ENCODE measurements around the gene PTPRN2.

PTPRN2 gene

DNA sequence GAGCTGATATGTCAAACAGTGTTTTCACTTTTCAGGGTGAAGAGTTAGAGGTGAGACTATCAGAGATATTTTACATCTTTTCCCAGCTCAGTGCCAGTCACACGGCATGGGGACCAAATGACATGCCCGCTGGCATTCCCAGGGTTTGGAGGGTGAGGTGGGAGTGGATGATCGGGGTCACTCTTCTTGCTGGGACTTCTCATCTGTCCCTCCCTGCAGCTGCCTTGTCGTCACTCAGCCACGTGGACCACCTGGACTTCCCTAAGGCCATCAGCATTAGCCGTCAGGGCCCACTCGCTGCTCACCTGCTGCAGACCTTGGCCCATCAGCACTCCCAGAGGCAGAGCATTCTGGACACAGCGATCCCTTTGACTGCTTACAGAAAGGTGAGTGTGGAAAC, 949.1 kb downstream of the PTPRN2 start:
- H3K4me3 ChIP-seq (ENCODE audit: low read depth, low read length) = no peak overlapping the region
- ChIA-PET POLR2A (no interaction called here), CTCF (no interaction called here)
- TF ChIP-seq, protein P1, sequence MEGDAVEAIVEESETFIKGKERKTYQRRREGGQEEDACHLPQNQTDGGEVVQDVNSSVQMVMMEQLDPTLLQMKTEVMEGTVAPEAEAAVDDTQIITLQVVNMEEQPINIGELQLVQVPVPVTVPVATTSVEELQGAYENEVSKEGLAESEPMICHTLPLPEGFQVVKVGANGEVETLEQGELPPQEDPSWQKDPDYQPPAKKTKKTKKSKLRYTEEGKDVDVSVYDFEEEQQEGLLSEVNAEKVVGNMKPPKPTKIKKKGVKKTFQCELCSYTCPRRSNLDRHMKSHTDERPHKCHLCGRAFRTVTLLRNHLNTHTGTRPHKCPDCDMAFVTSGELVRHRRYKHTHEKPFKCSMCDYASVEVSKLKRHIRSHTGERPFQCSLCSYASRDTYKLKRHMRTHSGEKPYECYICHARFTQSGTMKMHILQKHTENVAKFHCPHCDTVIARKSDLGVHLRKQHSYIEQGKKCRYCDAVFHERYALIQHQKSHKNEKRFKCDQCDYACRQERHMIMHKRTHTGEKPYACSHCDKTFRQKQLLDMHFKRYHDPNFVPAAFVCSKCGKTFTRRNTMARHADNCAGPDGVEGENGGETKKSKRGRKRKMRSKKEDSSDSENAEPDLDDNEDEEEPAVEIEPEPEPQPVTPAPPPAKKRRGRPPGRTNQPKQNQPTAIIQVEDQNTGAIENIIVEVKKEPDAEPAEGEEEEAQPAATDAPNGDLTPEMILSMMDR (IDR thresholded peaks at IDR 0.05; ENCODE audit: insufficient read depth, low read length, missing control alignments) = no peak
- no peak for DNase-seq (ENCODE audit: low read depth, low spot score)

DNA sequence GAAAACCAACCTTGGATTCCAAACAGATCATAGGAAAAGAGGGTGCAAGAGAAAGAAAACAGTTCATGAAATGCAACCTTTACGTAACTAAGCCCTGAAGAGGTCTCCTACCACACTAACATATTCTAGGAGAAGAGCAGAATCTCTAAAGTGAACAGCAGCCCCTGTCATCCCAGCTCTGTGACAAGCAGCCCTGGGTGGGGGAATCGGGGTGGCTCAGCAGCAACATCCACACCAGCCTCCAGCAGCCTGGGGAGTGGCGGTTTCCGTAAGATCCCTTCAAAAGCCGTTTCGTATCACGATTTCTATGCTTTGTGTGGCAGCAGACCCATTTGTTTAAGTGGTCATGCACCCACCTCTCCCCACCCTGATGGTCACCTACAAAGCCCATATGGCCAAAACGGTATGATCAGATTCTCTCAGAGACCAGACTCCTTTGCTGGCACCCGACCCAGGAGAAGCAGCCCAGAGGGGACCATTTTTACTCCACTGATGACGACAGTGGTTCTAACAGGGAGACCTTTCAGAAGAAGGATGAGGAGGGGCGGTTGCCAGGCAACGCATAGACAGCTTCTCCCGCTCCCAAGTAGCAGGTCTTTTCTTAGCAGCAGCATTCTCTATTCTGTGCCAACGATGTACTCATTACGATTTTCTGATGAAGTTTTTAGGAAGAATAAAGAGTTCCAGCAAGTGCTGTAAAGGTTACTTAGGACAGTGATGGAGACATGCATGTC, 950.2 kb downstream of the PTPRN2 start:
- ChIA-PET CTCF (no interaction called here), POLR2A (no interaction called here)
- no peak overlapping the region for H3K4me3 ChIP-seq (ENCODE audit: low read depth, low read length)
- TF ChIP-seq, protein P1 (IDR thresholded peaks at IDR 0.05; ENCODE audit: insufficient read depth, low read length, missing control alignments) = no peak
- DNase-seq (ENCODE audit: low read depth, low spot score) = no peak

DNA sequence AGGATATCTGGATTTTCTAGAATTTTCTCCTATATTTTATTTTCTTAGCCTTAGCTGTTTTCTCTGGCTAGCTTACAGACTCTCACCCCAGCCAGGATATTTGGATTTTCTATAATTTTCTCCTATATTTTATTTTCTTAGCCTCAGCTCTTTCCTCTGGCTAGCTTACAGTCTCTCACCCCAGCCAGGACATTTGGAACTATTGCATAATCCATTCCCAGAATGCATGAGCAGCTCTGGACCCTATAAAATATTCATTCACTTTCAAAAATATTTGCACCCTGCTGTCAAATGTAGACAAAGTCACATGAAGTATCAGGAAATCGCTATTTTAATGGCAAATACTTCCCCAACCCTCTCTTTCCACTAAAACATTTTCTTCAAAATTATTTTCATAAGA, 952.0 kb downstream of the PTPRN2 start:
- POLR2A ChIA-PET = no interaction called here

DNA sequence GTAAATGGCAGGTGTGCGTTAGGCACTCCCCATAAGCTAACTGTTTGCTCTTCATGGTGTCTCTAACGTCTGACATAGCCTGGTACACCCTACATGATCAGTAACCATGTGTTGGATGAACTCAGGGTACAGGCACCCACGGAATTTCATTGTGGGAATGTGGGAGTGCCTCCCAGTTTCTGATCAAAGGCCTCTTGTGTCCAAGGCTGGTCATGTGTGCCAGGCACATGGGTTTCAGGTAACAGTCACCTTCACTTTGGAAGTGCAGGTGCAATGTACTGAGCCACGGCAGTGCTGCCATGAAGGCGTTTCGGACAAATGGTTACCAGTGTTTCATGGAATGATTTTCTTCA, 952.5 kb downstream of the PTPRN2 start:
- TF ChIP-seq, protein P1 (IDR thresholded peaks at IDR 0.05; ENCODE audit: insufficient read depth, low read length, missing control alignments) = no peak
- ChIA-PET CTCF (no interaction called here), POLR2A (no interaction called here)
- no peak overlapping the region for H3K4me3 ChIP-seq (ENCODE audit: low read depth, low read length)
- no peak for DNase-seq (ENCODE audit: low read depth, low spot score)

More for the DNA sequence above, 952.0 kb downstream of the PTPRN2 start:
- TF ChIP-seq, protein P1 (IDR thresholded peaks at IDR 0.05; ENCODE audit: insufficient read depth, low read length, missing control alignments) = no peak
- CTCF ChIA-PET = no interaction called here
- DNase-seq (ENCODE audit: low read depth, low spot score) = no peak
- H3K4me3 ChIP-seq (ENCODE audit: low read depth, low read length) = no peak overlapping the region

DNA sequence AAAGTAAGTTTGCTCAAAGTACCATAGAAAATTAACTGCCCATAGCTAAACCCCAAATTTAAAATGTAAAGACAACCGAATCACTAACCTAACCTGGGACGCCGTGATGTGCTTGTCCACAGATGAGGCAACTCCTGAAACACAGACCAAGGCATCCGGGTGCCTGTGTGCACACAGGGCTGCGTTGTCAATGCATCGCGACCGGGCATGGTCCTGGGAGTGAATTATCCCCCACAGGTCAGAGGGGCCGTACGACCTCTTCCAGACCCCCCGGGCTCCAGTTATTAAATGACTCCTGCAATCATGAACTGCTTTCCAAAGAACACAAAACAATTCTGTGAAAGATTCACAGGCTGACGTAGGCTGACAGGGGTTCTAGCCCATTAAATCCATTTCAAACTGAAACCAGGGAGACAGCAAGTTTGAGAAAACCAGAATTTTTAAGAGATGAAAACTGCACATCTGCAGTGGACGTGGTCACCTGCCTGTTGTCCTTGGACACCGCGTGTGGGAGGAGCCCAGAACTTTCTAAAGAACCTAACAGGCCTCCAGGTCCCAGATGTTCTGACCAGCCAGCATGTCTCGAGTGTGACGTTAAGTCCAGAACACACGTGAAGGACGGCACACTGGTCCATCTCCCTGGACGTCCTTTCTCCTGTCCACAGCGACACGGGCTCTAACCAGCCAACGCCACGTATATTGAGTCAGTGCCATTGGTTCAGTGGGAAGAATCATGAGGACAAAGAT, 953.0 kb downstream of the PTPRN2 start:
- TF ChIP-seq, protein P1 (IDR thresholded peaks at IDR 0.05; ENCODE audit: insufficient read depth, low read length, missing control alignments) = no peak
- DNase-seq (ENCODE audit: low read depth, low spot score) = no peak
- POLR2A ChIA-PET = no interaction called here
- H3K4me3 ChIP-seq (ENCODE audit: low read depth, low read length) = no peak overlapping the region
- CTCF ChIA-PET = no interaction called here

DNA sequence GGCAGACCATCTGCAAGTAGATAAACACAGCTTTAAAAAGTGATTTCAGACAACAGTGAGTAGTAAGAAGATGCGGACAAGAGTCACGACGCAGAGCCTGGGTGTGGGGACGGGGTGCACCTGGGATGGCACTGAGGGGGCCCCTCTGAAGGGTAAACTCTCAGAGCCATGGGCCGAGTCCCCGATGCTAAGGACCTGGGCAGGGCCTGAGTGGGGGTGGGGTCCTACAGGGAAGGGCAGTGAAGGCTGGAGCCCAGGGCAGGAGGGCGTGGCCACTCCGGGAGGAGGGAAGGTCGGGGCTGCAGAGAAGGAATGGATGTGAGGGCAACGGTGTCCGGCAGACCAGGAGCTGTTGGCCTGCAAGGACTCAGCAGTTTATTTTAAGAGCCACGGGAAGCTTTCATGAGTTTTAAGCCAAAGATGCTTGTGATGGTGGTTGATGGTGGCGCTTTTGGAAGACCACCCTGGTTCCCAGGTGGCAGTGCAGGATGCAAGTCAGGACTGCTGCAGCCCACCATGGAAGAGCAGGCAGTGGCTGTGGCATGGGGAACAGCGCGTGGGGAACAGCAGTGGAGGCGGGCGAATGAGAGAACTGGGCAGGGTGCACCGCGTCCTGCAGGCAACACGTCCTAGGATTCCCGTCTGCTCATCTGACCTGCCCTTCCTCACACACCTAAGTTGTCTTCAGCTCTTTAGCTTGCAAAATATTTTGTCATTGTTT, 954.0 kb downstream of the PTPRN2 start:
- TF ChIP-seq, protein P1 (IDR thresholded peaks at IDR 0.05; ENCODE audit: insufficient read depth, low read length, missing control alignments) = no peak
- ChIA-PET POLR2A (no interaction called here), CTCF (no interaction called here)
- DNase-seq (ENCODE audit: low read depth, low spot score) = no peak
- H3K4me3 ChIP-seq (ENCODE audit: low read depth, low read length) = no peak overlapping the region

Measured in AG04449 (cell line).